ENCODE measurements around the gene UBE2O.
"Not testable (repeated sequence)": the region's sequence is repeated elsewhere in the genome, so short reads cannot be mapped to it uniquely, and the experiment has no call there.

Gene UBE2O

GRCh38 chr17:76350463-76350862 lies 102.5 kb downstream of the UBE2O start:
- TF ChIP-seq CTCF (IDR thresholded peaks at IDR 0.05; ENCODE audit: insufficient read depth, low read depth, low read length, missing control alignments), result no peak
- DNase-seq (ENCODE audit: low read depth), result no peak

GRCh38 chr17:76346936-76347335 lies 106.0 kb downstream of the UBE2O start:
- not testable (repeated sequence) for DNase-seq (ENCODE audit: low read depth); H3K4me3 ChIP-seq (ENCODE audit: low read depth, low read length)

More at GRCh38 chr17:76350463-76350862, 102.5 kb downstream of the UBE2O start:
- H3K4me3 ChIP-seq (ENCODE audit: low read depth, low read length), result no peak overlapping the region

- DNase-seq (ENCODE audit: low read depth), result no peak
- H3K4me3 ChIP-seq (ENCODE audit: low read depth, low read length), result no peak overlapping the region
- no peak for TF ChIP-seq CTCF (IDR thresholded peaks at IDR 0.05; ENCODE audit: insufficient read depth, low read depth, low read length, missing control alignments)
Observed at GRCh38 chr17:76345377-76345974, 107.5 kb downstream of the UBE2O start.

- no peak for DNase-seq (ENCODE audit: low read depth)
- H3K4me3 ChIP-seq (ENCODE audit: low read depth, low read length), result no peak overlapping the region
- TF ChIP-seq CTCF (IDR thresholded peaks at IDR 0.05; ENCODE audit: insufficient read depth, low read depth, low read length, missing control alignments), result no peak
Observed at GRCh38 chr17:76343106-76343505, 109.8 kb downstream of the UBE2O start.

- H3K4me3 ChIP-seq (ENCODE audit: low read depth, low read length), result no peak overlapping the region
- no peak for TF ChIP-seq CTCF (IDR thresholded peaks at IDR 0.05; ENCODE audit: insufficient read depth, low read depth, low read length, missing control alignments)
- DNase-seq (ENCODE audit: low read depth), result no peak
Observed at GRCh38 chr17:76341301-76341700, 111.7 kb downstream of the UBE2O start.

All from GM12865 (cell line).